Activated naive CD4-positive, alpha-beta T cell treated with anti-CD3 and anti-CD28 coated beads, Interleukin-2, amount 50 U/mL, for 16 hours (primary cell): ENCODE data around the gene RTP3.

ENCODE experiments used
- DNase-seq: peaks from one replicate; pipeline ENCODE4 v3.0.0-alpha.2; 2020

RTP3 gene

DNA sequence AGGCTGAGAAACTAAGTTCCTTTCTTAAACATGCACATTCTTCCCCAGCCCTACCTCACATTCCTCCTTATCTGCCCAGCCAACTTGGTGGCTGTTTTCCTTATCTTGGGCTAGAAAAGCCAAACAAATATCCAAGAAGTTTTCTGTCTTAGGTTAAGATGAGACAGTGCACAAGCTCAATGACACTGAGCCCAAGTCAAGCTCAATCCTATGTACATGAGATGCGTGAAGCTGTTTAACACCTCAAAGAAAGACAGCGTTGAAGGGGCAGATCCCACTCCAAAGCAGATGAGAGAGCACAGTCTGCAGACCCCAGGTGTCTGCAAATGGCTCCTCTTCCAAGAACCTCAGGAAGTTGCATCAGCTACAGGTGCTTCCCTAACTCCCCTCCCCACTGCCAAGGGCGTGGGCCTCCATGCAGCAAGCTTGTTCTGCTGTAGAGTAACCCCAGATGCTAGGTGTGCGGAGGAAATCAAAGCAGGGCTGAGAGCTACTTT is 51.7 kb downstream of the RTP3 start:
- no peak for DNase-seq

DNA sequence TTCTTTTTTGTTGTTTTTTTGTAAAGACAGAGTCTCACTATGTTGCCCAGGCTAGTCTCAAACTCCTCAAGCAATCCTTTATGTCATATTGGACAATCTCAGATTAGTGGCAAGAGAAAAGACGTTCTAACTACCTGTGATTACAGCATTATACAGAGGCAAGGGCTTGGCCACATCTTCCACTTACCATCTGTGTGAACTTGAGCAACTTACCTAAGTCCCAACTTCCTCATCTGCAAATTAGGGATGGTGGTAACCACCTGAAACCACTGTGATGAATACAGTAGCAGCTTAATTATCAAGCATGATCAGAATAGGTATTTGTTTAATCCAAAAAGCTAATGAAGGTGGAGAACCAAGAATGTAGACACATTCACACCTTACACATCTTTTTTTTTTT is 52.2 kb downstream of the RTP3 start:
- DNase-seq, result no peak
